ENCODE results near the gene EEF1G. TPM values are rescaled to one million over a fixed set of nuclear protein-coding genes. Genes with fewer than 3 reads are reported as not detected.

Gene EEF1G
- total and polyA plus RNA-seq, 9 of the 15 experiments (the other 6 are each of a cell fraction or from before 2014, with no cell fraction given), result 985 to 2,349 (median 2,035) TPM

GRCh38 chr11:62599069-62599696 is 25.5 kb upstream of the EEF1G start (continued):
- TF ChIP-seq ZNF311 (CRISPR knock-in tag; IDR thresholded peaks at IDR 0.05), result no peak
- no peak for TF ChIP-seq STAT6 (CRISPR knock-in tag; IDR thresholded peaks at IDR 0.05)
- no peak for TF ChIP-seq BMI1 (IDR thresholded peaks at IDR 0.05; ENCODE audit: low read length)
- TF ChIP-seq ZNF561 (CRISPR knock-in tag; conservative IDR thresholded peaks at IDR 0.05), result no peak
- TF ChIP-seq ARID2 (IDR thresholded peaks at IDR 0.05), result 0 out of 2 replicates have a peak, but pooled peaks have one; percentile 7
- no peak for TF ChIP-seq EWSR1 (IDR thresholded peaks at IDR 0.05; ENCODE audit: borderline replicate concordance, low read depth, partially characterized antibody)
- TF ChIP-seq GABPA (tag; conservative IDR thresholded peaks at IDR 0.05; ENCODE audit: low read depth), result peak; percentile 74
- no peak for TF ChIP-seq ZBTB43 (CRISPR knock-in tag; IDR thresholded peaks at IDR 0.05)
- no peak for TF ChIP-seq ATF4 (CRISPR knock-in tag; IDR thresholded peaks at IDR 0.05)
- no peak for TF ChIP-seq ZNF707 (CRISPR knock-in tag; conservative IDR thresholded peaks at IDR 0.05)
- TF ChIP-seq CGGBP1 (CRISPR knock-in tag; IDR thresholded peaks at IDR 0.05), result no peak
- no peak for TF ChIP-seq ZNF133 (CRISPR knock-in tag; IDR thresholded peaks at IDR 0.05)

All from K562 (cell line).